ENCODE data around the gene CD101.

Gene CD101

GRCh38 chr1:117068580-117068979, 67.0 kb downstream of the CD101 start:
- Histone ChIP-seq H3K18ac (ENCODE audit: low read depth in 1 of 2, low read length in 2 of 2) (no peak overlapping the region), H3K4me1 (ENCODE audit: control insufficient read depth, insufficient read depth, low read depth, low read length) (no peaks in the 10 kb centered on the region), H3K27ac (ENCODE audit: low read length, poor library complexity, severe bottlenecking) (no peak overlapping the region), H3K4ac (ENCODE audit: low read depth in 1 of 2, low read length in 2 of 2) (no peak overlapping the region), H3K27me3 (ENCODE audit: control insufficient read depth in 1 of 2, insufficient read depth in 1 of 2, low read length in 2 of 2) (no peaks in the 10 kb centered on the region), H3K9me3 (ENCODE audit: control insufficient read depth, low read length) (no peaks in the 10 kb centered on the region), H2BK12ac (ENCODE audit: low read length in 2 of 2) (peak overlapping the region in 1 of 2 experiments; percentile 69), H2BK5ac (ENCODE audit: low read depth, low read length, poor library complexity, severe bottlenecking) (no peak overlapping the region), H4K8ac (ENCODE audit: low read length) (peak overlapping the region; percentile 83), H3K4me2 (ENCODE audit: low read length, poor library complexity, severe bottlenecking) (no peak overlapping the region), H2BK15ac (ENCODE audit: low read depth, poor library complexity, severe bottlenecking) (peak overlapping the region; percentile 65), H3K4me3 (ENCODE audit: insufficient read depth in 1 of 2, low read depth in 1 of 2, low read length in 2 of 2) (no peak overlapping the region), H2AK5ac (ENCODE audit: low read length, severe bottlenecking) (no peak overlapping the region), H3K36me3 (ENCODE audit: control insufficient read depth in 1 of 2, insufficient read depth in 2 of 2, low read depth in 1 of 2, low read length in 2 of 2) (peaks cover 0 to 3% of the 10 kb centered on the region in 2 experiments), H3K14ac (ENCODE audit: low read length in 2 of 2) (no peak overlapping the region), H2BK120ac (ENCODE audit: low read depth, low read length) (no peak overlapping the region), H3K23ac (ENCODE audit: low read length in 2 of 2) (peak overlapping the region in 1 of 2 experiments; percentile 67), H2AFZ (ENCODE audit: low read depth, low read length) (no peak overlapping the region), H4K91ac (ENCODE audit: low read length) (no peak overlapping the region), H3K79me1 (replicated peaks; ENCODE audit: low read length, poor library complexity, severe bottlenecking) (peaks cover 20% of the 10 kb centered on the region), H3K9ac (ENCODE audit: low read length) (no peak overlapping the region)
- DNase-seq, result no peak
- WGBS, result 96% methylated on average over 3 of the region's 5 CpGs

- Histone ChIP-seq H3K36me3 (ENCODE audit: control insufficient read depth in 1 of 2, insufficient read depth in 2 of 2, low read depth in 1 of 2, low read length in 2 of 2) (peaks cover 0 to 5% of the 10 kb centered on the region in 2 experiments), H3K9ac (ENCODE audit: low read length) (no peak overlapping the region), H3K14ac (ENCODE audit: low read length in 2 of 2) (no peak overlapping the region), H2AK5ac (ENCODE audit: low read length, severe bottlenecking) (no peak overlapping the region), H3K18ac (ENCODE audit: low read depth in 1 of 2, low read length in 2 of 2) (no peak overlapping the region), H2BK12ac (ENCODE audit: low read length in 2 of 2) (no peak overlapping the region), H2BK5ac (ENCODE audit: low read depth, low read length, poor library complexity, severe bottlenecking) (no peak overlapping the region), H2BK120ac (ENCODE audit: low read depth, low read length) (no peak overlapping the region), H4K91ac (ENCODE audit: low read length) (no peak overlapping the region), H3K4me1 (ENCODE audit: control insufficient read depth, insufficient read depth, low read depth, low read length) (no peaks in the 10 kb centered on the region), H4K8ac (ENCODE audit: low read length) (no peak overlapping the region), H2AFZ (ENCODE audit: low read depth, low read length) (no peak overlapping the region), H3K4ac (ENCODE audit: low read depth in 1 of 2, low read length in 2 of 2) (peak overlapping the region in 1 of 2 experiments; percentile 20), H3K23ac (ENCODE audit: low read length in 2 of 2) (no peak overlapping the region), H3K4me3 (ENCODE audit: insufficient read depth in 1 of 2, low read depth in 1 of 2, low read length in 2 of 2) (no peak overlapping the region), H3K9me3 (ENCODE audit: control insufficient read depth, low read length) (no peaks in the 10 kb centered on the region), H3K79me1 (replicated peaks; ENCODE audit: low read length, poor library complexity, severe bottlenecking) (peaks cover 18% of the 10 kb centered on the region), H3K27ac (ENCODE audit: low read length, poor library complexity, severe bottlenecking) (no peak overlapping the region), H2BK15ac (ENCODE audit: low read depth, poor library complexity, severe bottlenecking) (no peak overlapping the region), H3K4me2 (ENCODE audit: low read length, poor library complexity, severe bottlenecking) (no peak overlapping the region), H3K27me3 (ENCODE audit: control insufficient read depth in 1 of 2, insufficient read depth in 1 of 2, low read length in 2 of 2) (no peaks in the 10 kb centered on the region)
- WGBS, result 98% methylated on average over 4 of the region's 4 CpGs
- no peak for DNase-seq
Measured at GRCh38 chr1:117069220-117069844, 67.8 kb downstream of the CD101 start.

GRCh38 chr1:117070124-117070523, 68.6 kb downstream of the CD101 start:
- no peak overlapping the region for H2AFZ ChIP-seq (ENCODE audit: low read depth, low read length)
- no peak overlapping the region for H3K4me2 ChIP-seq (ENCODE audit: low read length, poor library complexity, severe bottlenecking)
- peak; percentile 48 for DNase-seq
- no peak overlapping the region for H2BK120ac ChIP-seq (ENCODE audit: low read depth, low read length)
- no peak overlapping the region for H3K9ac ChIP-seq (ENCODE audit: low read length)
- H2AK5ac ChIP-seq (ENCODE audit: low read length, severe bottlenecking), result no peak overlapping the region
- no peaks in the 10 kb centered on the region for H3K27me3 ChIP-seq (ENCODE audit: control insufficient read depth in 1 of 2, insufficient read depth in 1 of 2, low read length in 2 of 2)
- no CpG with 5 or more reads among the region's 2 CpGs for WGBS
- no peak overlapping the region for H3K27ac ChIP-seq (ENCODE audit: low read length, poor library complexity, severe bottlenecking)
- no peak overlapping the region for H3K14ac ChIP-seq (ENCODE audit: low read length in 2 of 2)
- H2BK15ac ChIP-seq (ENCODE audit: low read depth, poor library complexity, severe bottlenecking), result no peak overlapping the region
- H3K23ac ChIP-seq (ENCODE audit: low read length in 2 of 2), result no peak overlapping the region
- no peak overlapping the region for H3K4ac ChIP-seq (ENCODE audit: low read depth in 1 of 2, low read length in 2 of 2)
- no peak overlapping the region for H2BK12ac ChIP-seq (ENCODE audit: low read length in 2 of 2)
- H3K79me1 ChIP-seq (replicated peaks; ENCODE audit: low read length, poor library complexity, severe bottlenecking), result peaks cover 18% of the 10 kb centered on the region
- no peak overlapping the region for H4K8ac ChIP-seq (ENCODE audit: low read length)
- H3K4me1 ChIP-seq (ENCODE audit: control insufficient read depth, insufficient read depth, low read depth, low read length), result no peaks in the 10 kb centered on the region
- no peaks in the 10 kb centered on the region for H3K9me3 ChIP-seq (ENCODE audit: control insufficient read depth, low read length)
- H3K36me3 ChIP-seq (ENCODE audit: control insufficient read depth in 1 of 2, insufficient read depth in 2 of 2, low read depth in 1 of 2, low read length in 2 of 2), result peaks cover 0 to 12% of the 10 kb centered on the region in 2 experiments
- no peak overlapping the region for H4K91ac ChIP-seq (ENCODE audit: low read length)
- no peak overlapping the region for H3K4me3 ChIP-seq (ENCODE audit: insufficient read depth in 1 of 2, low read depth in 1 of 2, low read length in 2 of 2)
- H3K18ac ChIP-seq (ENCODE audit: low read depth in 1 of 2, low read length in 2 of 2), result no peak overlapping the region
- no peak overlapping the region for H2BK5ac ChIP-seq (ENCODE audit: low read depth, low read length, poor library complexity, severe bottlenecking)

- H3K27ac ChIP-seq (ENCODE audit: low read length, poor library complexity, severe bottlenecking), result no peak overlapping the region
- H3K18ac ChIP-seq (ENCODE audit: low read depth in 1 of 2, low read length in 2 of 2), result no peak overlapping the region
- no peak overlapping the region for H3K14ac ChIP-seq (ENCODE audit: low read length in 2 of 2)
- DNase-seq, result no peak
- H4K91ac ChIP-seq (ENCODE audit: low read length), result no peak overlapping the region
- H3K79me1 ChIP-seq (replicated peaks; ENCODE audit: low read length, poor library complexity, severe bottlenecking), result peaks cover 9% of the 10 kb centered on the region
- no peak overlapping the region for H3K23ac ChIP-seq (ENCODE audit: low read length in 2 of 2)
- no peak overlapping the region for H3K9ac ChIP-seq (ENCODE audit: low read length)
- no peaks in the 10 kb centered on the region for H3K27me3 ChIP-seq (ENCODE audit: control insufficient read depth in 1 of 2, insufficient read depth in 1 of 2, low read length in 2 of 2)
- H2AFZ ChIP-seq (ENCODE audit: low read depth, low read length), result no peak overlapping the region
- no peak overlapping the region for H3K4me3 ChIP-seq (ENCODE audit: insufficient read depth in 1 of 2, low read depth in 1 of 2, low read length in 2 of 2)
- H3K4me1 ChIP-seq (ENCODE audit: control insufficient read depth, insufficient read depth, low read depth, low read length), result peaks cover 5% of the 10 kb centered on the region
- H2BK120ac ChIP-seq (ENCODE audit: low read depth, low read length), result no peak overlapping the region
- H3K9me3 ChIP-seq (ENCODE audit: control insufficient read depth, low read length), result no peaks in the 10 kb centered on the region
- H2AK5ac ChIP-seq (ENCODE audit: low read length, severe bottlenecking), result peak overlapping the region; percentile 49
- no peak overlapping the region for H3K4me2 ChIP-seq (ENCODE audit: low read length, poor library complexity, severe bottlenecking)
- H2BK12ac ChIP-seq (ENCODE audit: low read length in 2 of 2), result no peak overlapping the region
- H4K8ac ChIP-seq (ENCODE audit: low read length), result no peak overlapping the region
- no peak overlapping the region for H3K4ac ChIP-seq (ENCODE audit: low read depth in 1 of 2, low read length in 2 of 2)
- peaks cover 11 to 50% of the 10 kb centered on the region in 2 experiments for H3K36me3 ChIP-seq (ENCODE audit: control insufficient read depth in 1 of 2, insufficient read depth in 2 of 2, low read depth in 1 of 2, low read length in 2 of 2)
- H2BK15ac ChIP-seq (ENCODE audit: low read depth, poor library complexity, severe bottlenecking), result no peak overlapping the region
- WGBS, result 100% methylated on average over 3 of the region's 5 CpGs
- no peak overlapping the region for H2BK5ac ChIP-seq (ENCODE audit: low read depth, low read length, poor library complexity, severe bottlenecking)
Measured at GRCh38 chr1:117076648-117077047, 75.1 kb downstream of the CD101 start.

Data from mesenchymal stem cell (in vitro differentiated cells and primary cell).